ELR (cell line): Measurements from ENCODE around the gene KDM4C.

Source experiments
- DNase-seq: peaks from one replicate; pipeline ENCODE4 v3.0.0-alpha.2; 2015; ENCODE audit warnings: low read depth

KDM4C gene

DNA sequence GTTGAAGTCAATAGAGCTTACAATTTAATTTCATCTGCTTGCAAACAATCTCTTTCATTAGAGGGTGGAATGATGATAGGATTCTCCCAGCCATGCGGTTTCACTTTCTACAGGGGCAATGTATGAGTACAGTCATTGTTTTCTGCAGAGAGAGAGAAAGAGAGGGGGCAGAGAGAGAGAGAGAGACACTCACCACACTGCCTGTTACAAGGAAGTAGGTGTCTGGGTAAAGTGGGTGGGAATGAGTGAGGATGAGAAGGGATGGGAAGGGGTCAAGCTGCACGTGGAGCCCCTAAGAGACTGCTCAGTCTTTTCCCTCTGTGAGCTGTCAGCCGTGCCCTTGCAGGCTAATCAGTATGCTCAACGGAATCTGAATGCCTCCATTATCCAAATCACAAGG is 454.3 kb downstream of the KDM4C start:
- peak; percentile 2 for DNase-seq

DNA sequence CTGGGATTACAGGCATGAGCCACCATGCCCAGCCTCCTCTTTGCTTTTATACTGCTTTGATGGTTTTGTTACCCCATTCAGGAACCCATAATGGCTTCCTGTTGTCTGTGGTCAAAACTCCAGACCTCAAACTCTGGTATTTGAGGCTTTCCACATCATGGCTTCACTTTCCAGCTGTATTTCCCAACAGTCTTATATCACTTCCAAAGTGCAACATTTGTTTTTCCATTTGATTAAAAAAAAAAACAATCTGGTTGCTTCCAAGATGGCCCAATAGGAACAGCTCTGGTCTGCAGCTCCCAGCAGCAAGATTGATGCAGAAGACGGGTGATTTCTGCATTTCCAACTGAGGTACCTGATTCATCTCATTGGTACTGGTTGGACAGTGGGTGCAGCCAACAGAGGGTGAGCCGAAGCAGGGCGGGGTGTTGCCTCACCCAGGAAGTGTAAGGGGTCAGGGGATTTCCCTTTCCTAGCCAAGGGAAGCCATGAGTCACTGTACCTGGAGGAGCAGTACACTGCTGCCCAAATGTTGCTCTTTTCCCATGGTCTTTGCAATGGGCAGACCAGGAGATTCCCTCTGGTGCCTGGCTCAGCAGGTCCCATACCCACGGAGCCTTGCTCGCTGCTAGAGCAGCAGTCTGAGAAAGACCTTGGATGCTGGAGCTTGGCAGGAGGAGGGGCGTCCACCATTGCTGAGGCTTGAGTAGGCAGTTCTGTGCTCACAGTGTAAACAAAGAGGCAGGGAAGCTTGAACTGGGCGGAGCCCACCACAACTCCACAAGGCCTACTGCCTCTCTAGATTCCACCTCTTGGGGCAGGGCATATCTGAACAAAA is 458.4 kb downstream of the KDM4C start:
- peak; percentile 32 for DNase-seq

DNA sequence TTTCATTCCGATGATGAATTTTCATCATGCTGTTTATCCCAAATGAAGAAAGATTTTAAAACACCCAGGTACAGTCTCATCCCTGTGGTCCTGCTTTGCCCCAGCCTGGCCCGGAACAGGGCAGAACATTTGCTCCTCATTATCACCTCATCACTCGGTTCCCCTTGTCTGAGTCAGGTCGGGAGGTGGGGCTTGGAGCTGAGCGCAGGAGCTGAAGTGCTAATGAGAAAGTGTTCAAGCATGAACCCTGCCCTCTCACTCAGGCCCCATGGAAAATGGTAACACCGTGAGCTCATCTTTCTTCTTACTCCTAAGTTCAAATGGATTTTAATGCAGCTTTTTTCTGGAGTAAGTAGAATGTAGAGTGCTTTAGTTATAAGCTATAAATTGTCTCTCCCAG is 466.2 kb downstream of the KDM4C start:
- DNase-seq = no peak
